Measurements from ENCODE around the gene SLF2.
A peak's percentile ranks its signal among the peaks of the same experiment; 100 is the strongest.

SLF2 gene

DNA sequence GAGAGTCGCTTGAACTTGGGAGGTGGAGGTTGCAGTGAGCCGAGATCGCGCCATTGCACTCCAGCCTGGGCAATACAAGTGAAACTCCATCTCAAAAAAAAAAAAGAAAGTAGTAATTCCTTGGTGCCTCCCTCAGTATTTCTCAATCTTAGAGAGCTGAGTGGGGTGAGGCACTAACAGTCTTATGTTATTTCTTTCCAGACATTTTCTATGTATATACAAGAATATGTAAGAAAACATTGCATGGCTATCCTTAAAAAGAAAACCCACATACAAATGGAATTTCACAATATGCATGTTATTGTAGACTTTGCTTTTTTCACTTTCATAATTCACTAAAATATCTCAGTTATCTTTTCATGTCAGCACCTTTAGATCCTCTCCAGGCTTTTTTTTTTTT, 13.6 kb upstream of the SLF2 start:
- Mint-ChIP-seq H3K27me3 (peaks cover 36 to 67% of the 10 kb centered on the region in 2 donors), H3K36me3 (ENCODE audit: insufficient read depth) (no peaks in the 10 kb centered on the region), H3K9me3 (no peaks in the 10 kb centered on the region), H3K4me1 (ENCODE audit: low read depth in 2 of 2) (no peaks in the 10 kb centered on the region), H3K27ac (no peak overlapping the region), H3K4me3 (no peak overlapping the region)
- no peak for DNase-seq
- no peak for ATAC-seq (replicated peaks)

- Mint-ChIP-seq H3K9me3 (no peaks in the 10 kb centered on the region), H3K36me3 (ENCODE audit: insufficient read depth) (no peaks in the 10 kb centered on the region), H3K4me3 (no peak overlapping the region), H3K27me3 (peaks cover 26 to 56% of the 10 kb centered on the region in 2 donors), H3K4me1 (ENCODE audit: low read depth in 2 of 2) (no peaks in the 10 kb centered on the region), H3K27ac (no peak overlapping the region)
- ATAC-seq (replicated peaks), result no peak
- no peak for DNase-seq
These were observed 11.7 kb upstream of the SLF2 start for GRCh38 chr10:100901051-100901450.

DNA sequence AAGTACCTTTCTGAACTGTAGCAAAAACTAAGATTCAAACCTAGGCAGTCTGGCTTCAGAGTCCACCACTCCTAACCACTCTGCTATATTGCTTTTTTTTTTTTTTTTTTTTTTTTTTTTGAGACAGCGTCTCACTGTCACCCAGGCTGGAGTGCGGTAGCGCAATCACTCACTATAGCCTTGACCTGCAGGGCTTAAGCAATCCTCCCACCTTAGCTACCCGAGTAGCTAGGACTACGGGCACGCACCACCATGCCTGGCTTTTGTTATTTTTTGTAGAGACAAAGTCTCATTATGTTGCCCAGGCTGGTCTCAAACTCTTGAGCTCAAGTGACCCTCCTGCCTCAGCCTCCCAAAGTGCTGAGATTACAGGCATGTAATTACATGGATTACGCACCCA, 10.1 kb upstream of the SLF2 start:
- Mint-ChIP-seq H3K27me3 (peaks cover 22 to 44% of the 10 kb centered on the region in 2 donors), H3K27ac (no peak overlapping the region), H3K4me1 (ENCODE audit: low read depth in 2 of 2) (peaks cover 0 to 5% of the 10 kb centered on the region in 2 donors), H3K4me3 (no peak overlapping the region), H3K36me3 (ENCODE audit: insufficient read depth) (no peaks in the 10 kb centered on the region), H3K9me3 (no peaks in the 10 kb centered on the region)
- DNase-seq (no peak), ATAC-seq (replicated peaks) (no peak)

DNA sequence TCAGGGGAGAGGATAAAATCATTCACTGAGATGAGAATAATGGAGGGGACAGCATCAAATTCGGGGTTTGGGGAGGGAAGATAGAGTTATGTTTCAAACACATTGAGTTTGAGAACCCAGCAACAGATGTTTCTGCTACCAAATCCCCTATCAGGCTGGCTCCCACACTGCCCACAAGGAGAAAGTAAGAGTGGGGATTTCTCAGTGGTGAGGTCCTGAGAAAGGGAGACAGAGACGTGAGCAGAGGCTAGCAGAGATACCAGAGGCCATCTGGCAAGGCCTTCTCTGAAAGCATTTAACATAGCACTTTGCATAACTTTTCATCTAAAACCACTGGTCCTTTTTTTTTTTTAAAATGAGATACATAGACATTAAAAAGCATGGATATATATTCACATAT, 7.8 kb upstream of the SLF2 start:
- no peak overlapping the region for H3K4me3 Mint-ChIP-seq
- H3K9me3 Mint-ChIP-seq, result no peaks in the 10 kb centered on the region
- no peak overlapping the region for H3K27ac Mint-ChIP-seq
- DNase-seq, result no peak
- H3K27me3 Mint-ChIP-seq, result peaks cover 16 to 34% of the 10 kb centered on the region in 2 donors
- peaks cover 0 to 5% of the 10 kb centered on the region in 2 donors for H3K4me1 Mint-ChIP-seq (ENCODE audit: low read depth in 2 of 2)
- ATAC-seq (replicated peaks), result no peak
- no peaks in the 10 kb centered on the region for H3K36me3 Mint-ChIP-seq (ENCODE audit: insufficient read depth)

GRCh38 chr10:100907175-100907574, 5.6 kb upstream of the SLF2 start:
- Mint-ChIP-seq H3K27me3 (peaks cover 7 to 12% of the 10 kb centered on the region in 2 donors), H3K4me3 (no peak overlapping the region), H3K27ac (no peak overlapping the region), H3K9me3 (no peaks in the 10 kb centered on the region), H3K4me1 (ENCODE audit: low read depth in 2 of 2) (peaks cover 0 to 7% of the 10 kb centered on the region in 2 donors), H3K36me3 (ENCODE audit: insufficient read depth) (peaks cover 2% of the 10 kb centered on the region)
- no peak for DNase-seq
- no peak for ATAC-seq (replicated peaks)

GRCh38 chr10:100907773-100908363, 4.9 kb upstream of the SLF2 start:
- H3K9me3 Mint-ChIP-seq, result no peaks in the 10 kb centered on the region
- H3K4me1 Mint-ChIP-seq (ENCODE audit: low read depth in 2 of 2), result peaks cover 2 to 12% of the 10 kb centered on the region in 2 donors
- no peak overlapping the region for H3K27ac Mint-ChIP-seq
- H3K36me3 Mint-ChIP-seq (ENCODE audit: insufficient read depth), result peaks cover 4% of the 10 kb centered on the region
- peaks cover 7 to 9% of the 10 kb centered on the region in 2 donors for H3K27me3 Mint-ChIP-seq
- DNase-seq (no peak), ATAC-seq (replicated peaks) (no peak)
- H3K4me3 Mint-ChIP-seq, result no peak overlapping the region

- H3K27ac Mint-ChIP-seq, result no peak overlapping the region
These were observed 4.4 kb upstream of the SLF2 start for GRCh38 chr10:100908378-100908777.

GRCh38 chr10:100909501-100910263, 3.1 kb upstream of the SLF2 start:
- DNase-seq (no peak), ATAC-seq (replicated peaks) (no peak)
- Mint-ChIP-seq H3K36me3 (ENCODE audit: insufficient read depth) (peaks cover 12% of the 10 kb centered on the region), H3K4me1 (ENCODE audit: low read depth in 2 of 2) (peaks cover 7 to 27% of the 10 kb centered on the region in 2 donors), H3K4me3 (no peak overlapping the region), H3K27ac (no peak overlapping the region), H3K9me3 (no peaks in the 10 kb centered on the region), H3K27me3 (no peaks in the 10 kb centered on the region)

More at GRCh38 chr10:100908378-100908777, 4.4 kb upstream of the SLF2 start:
- no peak overlapping the region for H3K4me3 Mint-ChIP-seq
- H3K27me3 Mint-ChIP-seq, result peaks cover 2 to 4% of the 10 kb centered on the region in 2 donors
- H3K9me3 Mint-ChIP-seq, result no peaks in the 10 kb centered on the region
- ATAC-seq (replicated peaks) (no peak), DNase-seq (no peak)
- H3K36me3 Mint-ChIP-seq (ENCODE audit: insufficient read depth), result peaks cover 10% of the 10 kb centered on the region
- peaks cover 5 to 16% of the 10 kb centered on the region in 2 donors for H3K4me1 Mint-ChIP-seq (ENCODE audit: low read depth in 2 of 2)

DNA sequence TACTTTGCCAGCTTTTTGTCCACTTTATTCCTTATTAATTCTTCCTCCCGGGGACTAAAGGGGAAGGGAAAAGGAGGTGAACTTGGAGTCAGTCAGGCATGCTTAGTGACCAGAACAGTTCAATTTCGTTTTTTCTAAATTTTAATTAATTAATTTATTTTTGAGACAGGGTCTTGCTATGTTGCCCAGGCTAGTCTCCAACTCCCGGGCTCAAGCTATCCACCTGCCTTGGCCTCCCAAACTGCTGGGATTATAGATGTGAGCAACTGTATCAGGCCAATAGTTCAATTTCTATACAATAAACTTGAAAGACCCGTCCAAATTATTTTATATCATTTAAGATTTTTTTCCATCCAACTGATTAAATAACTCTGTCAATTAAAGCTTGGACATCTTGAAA, 1.3 kb upstream of the SLF2 start:
- no peak for DNase-seq
- peaks cover 12 to 37% of the 10 kb centered on the region in 2 donors for H3K4me1 Mint-ChIP-seq (ENCODE audit: low read depth in 2 of 2)
- peak overlapping the region in 1 of 2 donors; percentile 94 for H3K27ac Mint-ChIP-seq
- ATAC-seq (replicated peaks), result no peak
- H3K4me3 Mint-ChIP-seq, result no peak overlapping the region
- H3K36me3 Mint-ChIP-seq (ENCODE audit: insufficient read depth), result peaks cover 15% of the 10 kb centered on the region
- no peaks in the 10 kb centered on the region for H3K9me3 Mint-ChIP-seq
- H3K27me3 Mint-ChIP-seq, result no peaks in the 10 kb centered on the region

DNA sequence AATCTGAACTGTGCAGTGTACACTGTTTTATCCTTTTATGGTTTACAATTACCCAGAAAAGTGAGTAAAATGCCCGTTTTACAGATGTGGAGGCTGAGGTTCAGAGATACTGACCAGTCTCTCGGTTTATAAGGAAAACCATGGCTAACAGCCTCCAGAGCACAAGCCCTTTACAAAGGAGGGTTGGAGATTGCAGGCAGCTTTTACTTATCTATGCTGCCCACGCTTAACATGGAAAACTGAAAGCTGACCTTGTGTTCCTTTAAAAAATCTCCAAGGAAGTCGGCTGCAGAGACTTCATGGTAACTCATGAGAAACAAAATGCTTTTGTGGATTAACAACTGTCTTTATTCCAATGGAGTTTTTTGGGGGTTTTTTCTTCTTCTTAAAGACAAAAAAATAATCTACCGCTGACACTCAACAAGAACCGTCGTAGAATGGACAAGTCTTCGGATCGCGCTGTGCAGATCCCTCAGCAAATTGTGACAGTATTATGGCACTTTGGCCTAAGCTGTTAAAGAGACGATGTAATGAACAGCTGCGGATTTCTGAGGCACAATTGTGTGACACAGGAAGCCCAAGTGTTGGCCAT, 654 bp upstream of the SLF2 start:
- Mint-ChIP-seq H3K36me3 (ENCODE audit: insufficient read depth) (peaks cover 21% of the 10 kb centered on the region), H3K4me3 (peak overlapping the region; percentile 100), H3K27me3 (no peaks in the 10 kb centered on the region)

DNA sequence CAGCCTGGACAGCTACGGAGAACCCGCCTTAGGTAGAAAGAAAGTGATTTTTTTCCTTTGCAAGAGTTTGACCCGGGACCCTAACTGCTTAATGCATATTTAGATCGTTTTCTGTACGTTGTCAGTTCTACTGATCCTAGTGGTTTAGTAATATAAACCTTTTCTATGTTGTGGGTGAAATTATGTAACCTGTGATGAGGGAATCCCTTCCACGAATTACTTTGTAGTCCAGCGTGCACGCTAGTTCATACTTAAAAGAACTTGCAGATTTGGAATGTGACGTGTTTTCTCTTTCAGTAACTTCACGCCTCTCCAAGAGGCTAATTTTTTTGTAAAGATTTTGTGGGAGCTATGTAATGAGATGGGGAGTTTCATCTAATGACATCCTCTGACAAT, 705 bp downstream of the SLF2 start:
- peak overlapping the region; percentile 100 for H3K4me3 Mint-ChIP-seq
- peaks cover 16 to 37% of the 10 kb centered on the region in 2 donors for H3K4me1 Mint-ChIP-seq (ENCODE audit: low read depth in 2 of 2)
- H3K36me3 Mint-ChIP-seq (ENCODE audit: insufficient read depth), result peaks cover 31% of the 10 kb centered on the region
- peak; percentile 12 for ATAC-seq (replicated peaks)
- DNase-seq, result no peak
- H3K27ac Mint-ChIP-seq, result peak overlapping the region; percentile 94 to 98
- H3K27me3 Mint-ChIP-seq, result no peaks in the 10 kb centered on the region
- H3K9me3 Mint-ChIP-seq, result no peaks in the 10 kb centered on the region

More for the DNA sequence above, 654 bp upstream of the SLF2 start:
- H3K27ac Mint-ChIP-seq, result peak overlapping the region; percentile 94 to 98
- DNase-seq (no peak), ATAC-seq (replicated peaks) (peak; percentile 44)
- H3K9me3 Mint-ChIP-seq, result no peaks in the 10 kb centered on the region
- peaks cover 16 to 42% of the 10 kb centered on the region in 2 donors for H3K4me1 Mint-ChIP-seq (ENCODE audit: low read depth in 2 of 2)

DNA sequence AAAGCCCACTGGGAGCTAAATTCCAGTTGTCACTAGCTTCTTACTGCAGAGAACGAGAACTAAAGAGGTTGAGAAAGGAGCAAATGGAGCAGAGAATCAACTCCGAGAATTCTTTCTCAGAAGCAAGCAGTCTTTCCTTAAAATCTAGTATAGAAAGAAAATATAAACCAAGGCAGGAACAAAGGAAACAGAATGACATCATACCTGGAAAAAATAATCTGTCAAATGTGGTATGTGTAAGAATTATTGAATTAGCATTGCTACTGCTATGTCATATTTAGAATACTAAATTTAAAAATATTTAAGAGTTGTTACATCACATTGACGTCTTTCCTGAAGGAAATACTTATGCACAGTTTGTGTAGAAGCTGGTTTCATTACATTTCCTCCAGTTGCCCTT, 4.3 kb downstream of the SLF2 start:
- ATAC-seq (replicated peaks), result no peak
- Mint-ChIP-seq H3K4me3 (no peak overlapping the region), H3K36me3 (ENCODE audit: insufficient read depth) (peaks cover 50% of the 10 kb centered on the region), H3K27ac (peak overlapping the region; percentile 5 to 49), H3K9me3 (no peaks in the 10 kb centered on the region), H3K4me1 (ENCODE audit: low read depth in 2 of 2) (peaks cover 16 to 36% of the 10 kb centered on the region in 2 donors), H3K27me3 (no peaks in the 10 kb centered on the region)
- no peak for DNase-seq

DNA sequence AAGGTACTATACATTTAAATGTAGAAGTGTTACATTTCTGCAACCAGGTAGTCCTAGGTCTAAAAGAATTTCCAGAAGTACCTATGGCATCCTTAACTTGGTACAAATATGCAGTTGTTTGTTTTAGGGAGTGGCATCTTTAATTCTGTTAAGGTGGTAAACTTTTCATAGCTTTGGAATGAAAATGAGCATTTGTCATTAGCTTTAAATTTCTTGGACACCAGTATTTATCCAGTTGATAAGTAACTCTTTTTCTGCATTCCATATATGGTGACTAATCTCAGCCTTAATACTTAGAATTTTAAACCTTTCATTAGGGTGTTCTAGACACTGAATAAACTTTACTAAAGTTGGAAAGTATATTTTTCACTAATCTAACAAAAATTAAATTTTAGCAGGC, 10.8 kb downstream of the SLF2 start:
- Mint-ChIP-seq H3K9me3 (no peaks in the 10 kb centered on the region), H3K36me3 (ENCODE audit: insufficient read depth) (peaks cover 79% of the 10 kb centered on the region), H3K4me3 (no peak overlapping the region), H3K27me3 (no peaks in the 10 kb centered on the region), H3K27ac (no peak overlapping the region), H3K4me1 (ENCODE audit: low read depth in 2 of 2) (peaks cover 4 to 16% of the 10 kb centered on the region in 2 donors)
- DNase-seq (no peak), ATAC-seq (replicated peaks) (no peak)

DNA sequence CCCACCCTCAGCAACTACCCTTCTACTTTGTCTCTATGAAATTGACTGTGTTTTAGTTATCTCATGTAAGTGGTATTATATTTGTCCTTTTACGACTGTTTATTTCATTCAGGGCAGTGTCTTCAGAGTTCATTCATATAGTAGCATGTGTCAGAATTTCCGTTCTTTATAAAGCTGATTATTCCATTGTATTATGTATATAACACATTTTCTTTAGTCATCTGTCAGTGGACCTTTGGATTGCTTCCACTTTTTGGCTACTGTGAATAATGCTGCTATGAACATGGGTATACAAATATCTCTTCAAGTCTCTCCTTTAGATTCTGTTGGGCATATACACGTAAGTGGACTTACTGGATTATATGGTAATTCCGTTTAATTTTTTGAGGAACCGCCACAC, 14.5 kb downstream of the SLF2 start:
- H3K4me1 Mint-ChIP-seq (ENCODE audit: low read depth in 2 of 2), result peaks cover 2 to 16% of the 10 kb centered on the region in 2 donors

More for the DNA sequence above, 14.5 kb downstream of the SLF2 start:
- Mint-ChIP-seq H3K27me3 (no peaks in the 10 kb centered on the region), H3K4me3 (no peak overlapping the region), H3K27ac (no peak overlapping the region), H3K36me3 (ENCODE audit: insufficient read depth) (peaks cover 88% of the 10 kb centered on the region), H3K9me3 (no peaks in the 10 kb centered on the region)
- no peak for ATAC-seq (replicated peaks)
- DNase-seq, result no peak
